HG03135 (cell line): Measurements from ENCODE around the gene CCDC112.
"Not testable (repeated sequence)": the region's sequence is repeated elsewhere in the genome, so short reads cannot be mapped to it uniquely, and the experiment has no call there.

ENCODE experiments used
- ATAC-seq: cut with Tn5 transposase; IDR thresholded peaks from one replicate; pipeline ENCODE4 v1.9.1; 2021; ENCODE audit warnings: mild to moderate bottlenecking, moderate library complexity; ENCODE audit not compliant: unreplicated experiment

Gene CCDC112, protein sequence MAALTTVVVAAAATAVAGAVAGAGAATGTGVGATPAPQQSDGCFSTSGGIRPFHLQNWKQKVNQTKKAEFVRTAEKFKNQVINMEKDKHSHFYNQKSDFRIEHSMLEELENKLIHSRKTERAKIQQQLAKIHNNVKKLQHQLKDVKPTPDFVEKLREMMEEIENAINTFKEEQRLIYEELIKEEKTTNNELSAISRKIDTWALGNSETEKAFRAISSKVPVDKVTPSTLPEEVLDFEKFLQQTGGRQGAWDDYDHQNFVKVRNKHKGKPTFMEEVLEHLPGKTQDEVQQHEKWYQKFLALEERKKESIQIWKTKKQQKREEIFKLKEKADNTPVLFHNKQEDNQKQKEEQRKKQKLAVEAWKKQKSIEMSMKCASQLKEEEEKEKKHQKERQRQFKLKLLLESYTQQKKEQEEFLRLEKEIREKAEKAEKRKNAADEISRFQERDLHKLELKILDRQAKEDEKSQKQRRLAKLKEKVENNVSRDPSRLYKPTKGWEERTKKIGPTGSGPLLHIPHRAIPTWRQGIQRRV

DNA sequence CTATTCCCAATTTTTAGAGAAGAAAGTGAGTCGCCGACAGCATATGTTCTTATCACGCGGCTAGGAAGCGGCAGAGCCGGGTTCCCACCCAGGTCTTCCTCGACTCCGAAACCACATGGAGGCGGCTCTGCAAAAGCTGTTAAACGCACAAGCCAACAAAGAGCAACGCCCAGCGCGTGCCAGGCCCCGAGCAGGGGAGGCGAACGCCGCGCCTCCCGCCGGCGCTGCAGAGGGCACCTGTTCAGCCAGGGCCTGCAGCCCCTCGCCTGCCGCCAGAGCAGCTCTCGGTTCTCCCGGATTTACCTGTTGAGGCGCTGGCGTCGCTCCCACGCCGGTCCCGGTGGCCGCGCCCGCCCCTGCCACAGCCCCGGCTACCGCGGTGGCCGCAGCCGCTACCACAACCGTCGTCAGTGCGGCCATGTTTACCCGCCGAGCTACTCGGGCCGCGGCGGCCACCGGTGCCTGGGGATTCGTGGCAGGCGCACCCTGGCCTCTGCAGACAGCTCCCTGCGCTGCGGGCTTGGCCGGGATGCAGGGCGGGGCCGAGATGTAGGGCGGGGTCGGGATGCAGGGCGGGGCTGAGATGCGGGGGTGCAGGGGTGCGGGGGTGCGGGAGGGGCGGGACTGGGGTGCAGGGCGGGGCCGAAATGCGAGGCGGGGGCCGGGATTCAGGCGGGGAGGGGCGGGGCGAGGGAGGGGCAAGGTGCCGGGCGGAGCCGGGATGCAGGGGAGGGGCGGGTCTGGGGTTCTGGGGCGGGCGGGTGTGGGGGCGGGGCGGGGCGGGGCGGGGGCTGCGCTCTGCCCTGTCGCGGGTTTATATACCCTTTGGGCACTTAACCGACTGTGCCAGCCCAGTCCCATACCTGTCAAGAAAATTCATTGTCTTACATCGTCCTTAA, at the start of gene CCDC112:
CCDC112 (minus strand) TSS at position 531 of the 899 bp plus-strand sequence; CDS start at position 420, 111 bp downstream.
- ATAC-seq: peak; percentile 81

DNA sequence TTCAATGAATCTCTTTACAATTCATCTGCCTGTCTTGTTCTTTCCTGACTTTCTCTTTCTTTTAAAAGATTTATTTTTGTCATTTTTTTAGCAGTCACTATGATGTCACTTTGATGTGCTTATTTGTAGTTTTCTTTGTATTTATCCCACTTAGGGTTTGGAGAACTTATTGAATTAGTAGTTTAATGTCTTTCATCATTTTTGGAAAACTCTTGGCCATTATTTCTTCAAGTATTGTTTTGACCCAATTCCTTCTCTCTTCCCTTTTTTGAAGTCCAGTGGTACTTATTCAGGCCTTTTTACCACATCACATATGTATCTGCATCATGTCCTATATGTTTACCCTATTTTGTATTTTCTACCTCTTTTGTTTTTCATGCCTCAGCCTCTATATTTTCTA, 48.9 kb upstream of the CCDC112 start:
- no peak for ATAC-seq

DNA sequence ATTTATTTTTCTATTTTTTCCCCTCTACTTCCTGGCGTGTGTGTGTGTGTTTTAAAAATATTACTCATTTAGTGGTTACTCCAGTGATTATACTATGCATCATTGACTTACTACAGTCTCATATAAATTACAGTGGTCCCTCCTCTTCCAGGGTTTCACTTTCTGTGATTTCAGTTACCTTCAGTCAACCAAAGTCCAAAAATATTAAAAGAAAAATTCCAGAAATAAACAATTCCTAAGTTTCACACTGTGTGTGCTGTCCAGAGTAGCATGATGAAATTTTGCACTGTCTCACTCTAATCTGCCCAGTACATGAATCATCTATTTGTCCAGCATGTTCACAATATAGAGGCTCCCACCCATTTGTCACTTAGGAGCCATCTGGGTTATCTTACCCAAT, 47.4 kb upstream of the CCDC112 start:
- ATAC-seq: no peak

DNA sequence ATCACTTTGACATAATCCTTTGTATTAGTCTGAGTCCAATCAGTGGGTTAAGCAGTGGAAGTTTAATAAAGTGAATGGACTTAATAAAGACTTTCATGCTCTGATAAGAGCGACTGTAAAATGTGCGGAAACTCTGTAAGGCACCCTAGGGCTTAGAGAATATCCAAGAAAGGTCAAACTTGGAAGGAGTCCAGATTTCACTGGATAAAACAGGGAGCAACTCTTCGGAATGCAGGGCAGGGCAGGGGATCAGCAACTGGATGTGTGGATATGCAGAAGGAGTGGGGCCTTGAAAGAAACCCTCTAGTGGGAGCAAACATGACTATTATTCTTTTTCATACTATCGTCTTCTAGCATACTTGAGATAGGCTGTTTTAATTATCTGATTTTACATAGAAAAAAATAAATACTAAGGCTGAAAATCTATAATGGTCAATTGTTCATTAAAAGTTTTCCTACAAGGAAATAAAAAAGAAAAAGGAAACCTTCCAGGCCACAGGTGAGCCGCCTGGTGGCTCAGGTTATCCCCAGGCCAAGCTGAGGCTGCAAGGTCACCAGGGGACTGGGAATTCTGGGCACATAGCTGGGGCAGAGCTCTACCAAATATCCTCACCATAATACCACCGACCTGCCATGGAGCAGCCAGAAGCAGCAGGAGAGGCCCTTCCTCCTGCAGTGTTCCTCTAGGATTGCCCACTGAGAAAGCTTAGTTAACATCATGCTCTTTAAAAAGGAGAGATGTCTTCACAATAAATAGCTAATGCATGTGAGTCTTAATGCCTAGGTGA, 46.3 kb upstream of the CCDC112 start:
- no peak for ATAC-seq

DNA sequence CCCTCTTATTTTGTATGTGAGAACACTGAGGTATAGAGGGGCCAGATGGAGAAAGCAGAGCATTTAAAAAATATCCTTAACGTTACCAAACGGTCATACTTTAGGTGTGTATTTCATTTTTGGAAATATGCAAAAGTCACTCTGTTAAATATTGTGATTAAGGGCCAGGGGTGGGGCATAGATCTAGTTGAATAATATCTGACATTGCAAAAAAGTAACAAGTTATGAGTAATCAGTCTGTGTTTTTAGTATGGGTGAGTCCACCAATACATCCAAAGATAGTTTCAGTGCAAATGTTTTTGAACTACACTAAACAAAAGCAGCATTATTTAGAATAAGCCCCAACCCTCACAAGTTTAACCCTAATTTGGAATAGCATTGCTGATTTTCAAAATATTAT, 45.3 kb upstream of the CCDC112 start:
- no peak for ATAC-seq

DNA sequence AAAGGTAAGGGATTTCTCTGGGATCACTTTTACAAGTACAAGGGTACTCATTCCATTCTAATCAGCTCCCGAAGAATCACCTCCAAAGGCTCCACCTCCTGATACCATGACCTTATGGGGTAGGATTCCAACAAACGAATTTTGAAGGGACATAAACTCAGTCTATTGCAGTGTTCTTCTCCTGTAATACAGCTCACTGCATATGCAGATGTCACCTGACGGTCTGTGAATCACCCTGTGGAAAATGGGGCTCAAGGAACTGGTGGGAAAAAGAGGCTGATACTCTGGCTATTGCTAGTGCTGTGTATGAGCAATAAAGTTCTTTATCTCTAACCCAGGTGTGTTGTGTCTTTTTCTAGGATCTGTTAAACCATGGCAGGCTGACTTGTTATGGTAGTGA, 42.4 kb upstream of the CCDC112 start:
- ATAC-seq: no peak

DNA sequence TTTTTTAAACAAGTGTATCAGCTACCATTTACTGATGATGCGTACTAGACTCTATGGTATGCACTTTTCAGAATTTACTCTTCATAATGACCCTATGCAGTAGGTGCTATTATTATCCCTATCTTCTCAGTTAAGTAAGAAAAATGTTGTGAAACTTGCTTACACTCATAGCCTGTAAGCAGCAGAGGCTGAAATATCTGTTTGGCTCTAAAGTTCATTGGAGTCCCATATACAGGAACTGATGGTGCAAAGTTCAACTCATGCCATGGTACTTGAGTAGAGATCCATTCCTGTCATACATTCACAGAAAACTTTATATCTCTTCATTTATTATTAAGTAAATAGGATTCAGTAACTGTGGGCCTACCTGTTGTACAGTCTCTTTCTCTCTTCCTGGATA, 41.4 kb upstream of the CCDC112 start:
- no peak for ATAC-seq

DNA sequence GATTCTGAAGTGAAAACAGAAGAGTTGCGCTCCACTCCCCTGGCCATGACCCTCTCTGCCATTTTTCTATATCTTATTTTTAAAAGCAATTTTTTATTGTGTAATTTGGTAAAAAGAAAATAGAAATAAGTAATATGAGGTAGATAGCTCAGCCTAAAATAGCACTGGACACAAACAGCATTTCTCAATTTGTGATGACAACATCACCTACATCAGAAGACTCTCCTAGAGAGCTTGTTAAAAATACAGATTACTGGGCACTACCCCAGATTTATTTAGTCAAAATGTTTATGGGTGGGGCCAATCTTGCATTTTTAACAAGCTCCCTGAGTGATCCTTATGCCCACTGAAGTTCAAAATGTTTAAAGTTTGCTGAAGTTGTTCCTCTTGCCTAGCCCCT, 40.5 kb upstream of the CCDC112 start:
- no peak for ATAC-seq

DNA sequence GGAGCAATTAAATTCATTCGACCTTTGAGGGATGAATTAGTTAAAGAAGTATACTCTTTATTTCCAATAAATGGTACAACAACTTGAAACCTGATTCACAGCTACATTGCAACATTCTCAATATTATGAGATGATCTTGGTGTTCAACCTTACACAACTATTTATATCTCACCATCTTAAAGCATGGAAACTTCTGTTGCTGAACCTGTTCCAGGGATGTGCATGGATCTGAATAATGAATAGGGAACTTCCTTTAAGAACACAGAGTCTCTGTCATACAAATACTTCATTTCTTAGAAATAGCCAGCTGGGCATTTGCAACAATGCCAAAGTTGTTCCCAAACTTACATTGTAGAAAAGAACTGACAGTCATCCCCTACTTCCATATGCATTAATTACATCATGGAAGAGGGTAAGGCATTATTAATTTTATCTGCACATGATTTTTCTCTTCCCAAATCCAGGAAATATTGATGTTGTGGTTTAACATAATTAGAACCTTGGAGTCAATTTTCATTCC, 39.8 kb upstream of the CCDC112 start:
- ATAC-seq: no peak

DNA sequence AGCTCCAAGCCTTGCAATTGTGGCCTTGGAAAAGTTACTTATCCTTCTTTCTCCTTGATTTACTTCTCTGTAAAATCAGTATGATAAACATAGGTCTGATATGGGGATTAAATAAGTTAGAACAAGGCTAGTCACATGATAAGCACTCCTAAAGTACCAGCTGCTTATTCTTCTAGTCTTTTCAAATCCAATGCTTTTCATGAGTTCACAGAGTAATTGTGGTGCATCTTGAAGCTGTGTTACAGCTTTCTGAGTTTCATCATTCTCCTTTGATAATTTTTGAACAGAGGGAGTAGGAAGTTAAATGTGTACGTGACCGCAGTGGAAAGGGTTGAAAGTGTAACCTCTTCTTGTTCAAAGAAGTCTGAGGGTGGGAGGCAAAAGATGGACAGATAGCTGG, 38.8 kb upstream of the CCDC112 start:
- no peak for ATAC-seq

DNA sequence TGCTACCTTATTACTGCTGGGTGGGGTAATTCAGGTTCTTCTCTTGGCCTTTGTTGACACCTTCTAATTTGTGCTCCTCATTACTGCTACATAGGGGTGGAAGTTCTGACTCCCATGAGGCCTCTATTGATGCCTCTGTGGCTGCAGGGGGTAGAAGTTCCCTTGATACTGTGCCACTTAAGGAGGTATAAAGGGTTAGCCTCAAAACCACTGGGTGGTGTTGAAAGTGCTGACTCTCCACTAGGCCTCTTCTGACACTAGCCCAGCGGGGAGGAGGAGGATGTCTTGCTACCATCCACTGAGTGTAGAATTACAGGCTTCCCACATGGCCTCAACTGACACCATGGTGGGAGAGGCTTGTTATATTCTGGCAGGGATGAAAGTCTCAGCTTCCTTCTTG, 36.7 kb upstream of the CCDC112 start:
- no peak for ATAC-seq

DNA sequence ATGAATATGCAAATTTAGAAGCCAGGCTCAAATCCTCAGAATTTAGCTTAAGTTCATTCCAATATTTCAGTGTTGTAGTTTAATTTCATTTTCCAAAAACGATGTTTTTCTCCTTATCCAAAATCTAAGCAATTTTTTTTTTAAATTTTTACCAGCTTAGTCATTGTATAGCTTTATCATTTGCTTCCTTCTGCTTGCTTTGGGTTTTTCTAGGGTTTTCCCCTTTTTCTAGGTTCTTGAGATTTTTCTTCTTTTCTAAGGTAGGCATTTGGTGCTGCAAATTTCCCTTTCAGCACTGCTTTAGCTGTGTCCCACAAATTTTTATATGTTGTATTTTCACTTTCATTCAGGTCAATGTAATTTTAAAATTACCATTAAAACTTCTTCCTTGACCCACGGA, 34.4 kb upstream of the CCDC112 start:
- ATAC-seq: no peak

DNA sequence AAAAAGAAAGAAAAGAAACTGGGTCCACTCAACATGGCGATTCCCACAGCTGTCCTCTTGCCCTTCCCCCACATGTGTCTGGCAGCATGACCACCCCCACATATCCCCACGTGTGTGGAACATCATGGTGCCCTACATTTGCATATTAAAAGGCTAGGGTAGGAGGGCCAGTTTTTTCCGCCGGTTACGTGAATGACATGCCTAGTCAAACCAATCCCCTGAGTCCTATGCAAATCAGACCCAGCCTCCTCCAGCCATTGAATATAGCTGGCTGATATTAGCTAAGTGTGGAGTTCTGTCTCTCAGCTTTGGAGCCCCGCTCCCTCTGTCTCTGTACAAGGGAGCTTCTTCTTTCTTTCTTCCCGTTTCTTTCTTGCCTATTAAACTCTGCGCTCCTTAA, 33.0 kb upstream of the CCDC112 start:
- no peak for ATAC-seq

DNA sequence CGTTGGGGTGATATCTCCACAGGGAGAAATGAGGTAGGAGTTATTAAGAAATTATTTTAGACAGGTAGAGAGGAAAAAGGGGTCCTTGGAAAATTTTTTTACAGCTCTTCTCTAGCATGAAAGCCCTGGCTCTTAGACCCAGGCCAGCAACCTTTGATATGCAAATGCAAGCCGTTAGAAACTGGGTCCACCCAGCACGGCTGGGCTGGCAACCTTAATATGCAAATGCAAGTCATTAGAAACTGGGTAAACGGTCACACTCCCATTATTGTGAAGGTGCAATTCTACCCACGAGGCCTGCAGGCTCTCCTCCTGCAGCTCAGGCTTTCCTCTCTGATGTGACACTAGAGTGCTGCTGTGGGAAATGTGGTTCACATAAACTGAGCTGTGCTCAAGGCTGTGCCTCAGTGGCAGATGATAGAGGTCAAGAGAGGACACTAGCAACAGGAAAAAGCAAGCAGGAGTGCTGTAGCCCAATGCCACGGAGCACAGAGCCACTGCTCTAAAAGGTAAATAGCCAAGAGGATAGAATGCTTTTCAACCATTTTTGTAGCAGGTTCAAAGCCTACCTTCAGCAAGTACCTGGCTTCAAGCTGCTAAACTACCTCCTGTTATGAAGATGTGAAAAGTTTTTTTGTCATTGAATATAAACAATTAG, 32.3 kb upstream of the CCDC112 start:
- ATAC-seq: not testable (repeated sequence)

DNA sequence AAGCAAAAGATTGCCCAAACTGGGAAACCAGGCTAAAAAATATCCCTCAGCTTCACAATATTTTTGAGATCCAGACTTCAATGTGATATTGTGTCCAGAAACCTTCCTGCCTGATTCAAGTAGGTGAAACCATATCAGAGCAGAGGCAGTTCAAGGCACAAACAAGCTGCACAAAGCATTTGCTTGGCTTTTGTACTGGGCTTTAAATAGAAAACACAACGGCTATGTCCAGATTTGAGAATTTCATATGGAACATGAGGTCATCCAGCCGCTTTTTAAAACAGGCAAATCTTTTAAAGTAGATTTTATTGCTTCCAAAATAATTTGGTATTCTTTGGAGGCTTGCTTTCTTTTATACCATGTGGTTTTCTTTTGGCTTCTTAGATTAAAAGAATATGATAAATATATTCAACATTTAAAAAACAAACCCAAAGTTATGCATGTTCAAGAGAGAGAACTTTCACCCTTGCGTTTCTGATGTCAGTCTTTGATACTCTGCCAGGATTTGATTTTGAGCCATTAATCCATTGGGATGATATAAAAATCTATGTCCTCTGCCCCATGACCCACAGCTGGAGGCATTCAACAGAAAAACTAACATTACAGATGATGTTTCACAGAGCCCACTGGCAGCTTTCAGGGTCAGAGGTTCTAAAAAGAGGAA, 29.0 kb upstream of the CCDC112 start:
- ATAC-seq: no peak

DNA sequence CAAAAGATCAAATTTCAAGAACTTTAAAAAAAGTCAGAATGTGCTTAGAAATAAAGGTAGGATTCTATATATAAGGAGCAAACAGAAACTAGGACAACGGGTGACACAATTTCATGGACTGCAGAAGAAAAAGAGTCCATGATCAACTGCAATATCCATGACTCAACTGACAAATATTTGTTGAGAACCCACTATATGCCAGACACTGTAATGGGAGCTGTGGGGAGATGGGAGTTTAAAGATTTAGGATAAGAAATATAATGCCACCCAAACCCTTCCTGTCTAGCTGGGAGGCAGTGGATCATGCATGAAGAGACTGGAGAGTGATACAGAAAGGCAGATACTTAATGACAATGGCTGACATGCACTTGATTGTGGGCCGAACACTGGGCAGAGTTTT, 27.6 kb upstream of the CCDC112 start:
- no peak for ATAC-seq

DNA sequence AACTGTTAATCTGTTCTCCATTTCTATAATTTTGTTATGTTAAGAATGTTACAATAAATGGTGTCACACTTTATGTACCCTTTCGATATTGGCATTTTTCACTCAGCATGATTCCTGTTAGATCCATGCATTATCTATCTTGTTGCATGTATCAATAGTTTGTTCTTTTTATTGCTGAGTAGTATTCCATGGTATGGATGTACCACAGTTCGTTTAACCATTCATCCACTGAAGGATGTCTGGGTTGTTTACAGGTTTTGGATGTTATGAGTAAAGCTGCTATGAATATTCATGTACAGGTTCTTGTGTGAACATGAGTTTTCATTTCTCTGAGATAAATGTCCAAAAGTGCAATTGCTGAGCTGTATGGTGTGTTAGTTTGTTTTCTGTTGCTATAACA, 26.3 kb upstream of the CCDC112 start:
- ATAC-seq: no peak

DNA sequence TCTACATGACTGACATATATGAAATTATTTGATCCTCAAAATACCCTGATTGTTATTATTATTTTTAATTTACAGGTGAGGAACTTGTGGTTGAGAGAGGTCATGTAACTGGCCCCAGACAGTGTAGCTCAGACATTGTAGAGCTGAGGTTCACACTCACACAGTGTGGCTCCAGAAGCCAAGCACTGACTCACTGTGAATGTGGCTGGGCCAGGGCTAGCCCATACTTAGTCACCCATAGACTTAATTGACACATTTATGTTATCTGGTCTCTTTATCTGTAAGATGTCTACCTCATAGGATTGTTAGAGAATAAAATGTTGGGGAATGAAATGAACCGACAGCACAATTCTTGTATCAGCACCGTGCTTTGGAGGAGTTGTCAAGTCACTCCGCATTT, 24.9 kb upstream of the CCDC112 start:
- no peak for ATAC-seq

DNA sequence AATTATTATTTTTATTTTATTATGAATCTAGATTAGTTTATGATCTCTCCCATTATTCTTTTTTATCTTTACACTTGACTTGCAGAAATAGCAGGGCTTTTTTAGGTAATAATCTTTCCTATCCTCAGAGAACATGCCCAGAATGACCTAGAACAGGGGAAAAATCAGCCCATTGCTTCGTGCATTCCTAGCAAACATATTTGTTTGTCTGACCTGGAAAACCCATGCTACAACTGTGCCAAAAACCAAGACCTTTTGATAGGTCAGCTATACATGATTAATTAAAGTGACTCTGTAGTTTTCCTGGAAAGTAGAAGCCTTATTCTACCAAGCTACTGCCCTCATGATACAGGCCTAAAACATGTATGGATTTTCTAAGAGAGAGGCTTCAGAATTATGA, 24.1 kb upstream of the CCDC112 start:
- no peak for ATAC-seq

DNA sequence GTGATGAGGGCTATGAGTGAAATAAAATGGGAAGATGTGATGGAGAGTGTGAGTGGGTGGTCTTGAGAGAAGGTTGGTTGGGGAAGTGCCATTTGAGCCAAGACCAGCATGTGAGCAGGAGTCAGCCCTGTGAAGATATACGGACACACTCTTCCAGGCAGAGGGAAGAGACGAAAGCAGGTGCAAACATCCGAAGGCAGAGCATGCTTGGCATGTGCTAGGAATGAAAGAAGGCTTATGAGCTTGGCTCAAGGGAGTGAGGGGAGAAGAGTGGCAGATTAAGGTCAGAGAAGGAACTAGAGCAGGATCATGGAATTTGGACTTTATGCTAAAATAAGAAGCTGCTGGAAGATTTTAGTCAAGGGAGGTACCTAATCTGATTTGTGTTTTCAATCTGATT, 23.6 kb upstream of the CCDC112 start:
- no peak for ATAC-seq
